ENCODE measurements around the gene CDK8.

DNA sequence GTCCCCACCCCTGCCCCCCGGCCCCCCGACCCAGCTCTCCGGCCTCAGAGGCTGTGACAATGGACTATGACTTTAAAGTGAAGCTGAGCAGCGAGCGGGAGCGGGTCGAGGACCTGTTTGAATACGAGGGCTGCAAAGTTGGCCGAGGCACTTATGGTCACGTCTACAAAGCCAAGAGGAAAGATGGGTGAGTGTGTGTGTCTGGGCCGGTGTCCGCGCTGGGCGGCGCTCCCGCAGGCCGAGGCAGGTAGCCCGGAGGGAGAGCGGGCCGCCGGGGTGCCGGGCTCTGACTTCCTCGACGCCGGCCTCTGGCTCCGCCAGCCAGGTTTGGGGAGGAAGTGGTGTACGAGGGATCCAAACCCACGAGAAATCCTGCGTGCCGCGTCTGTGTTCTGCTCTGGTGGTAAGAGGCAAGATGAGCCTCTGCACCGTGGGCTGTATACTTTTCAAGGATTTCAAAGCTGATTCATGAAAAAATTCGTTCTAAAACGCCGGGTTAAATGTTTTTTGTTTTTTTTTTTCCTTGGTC is 718 bp downstream of the CDK8 start:
- TF ChIP-seq POLR2A (IDR thresholded peaks at IDR 0.05) = no peak
- no peak for TF ChIP-seq CTCF (IDR thresholded peaks at IDR 0.05)
